ENCODE measurements around the gene SORCS2. TPM values are rescaled to one million over a fixed set of nuclear protein-coding genes. Genes with fewer than 3 reads are reported as not detected.

SORCS2 gene
- total RNA-seq, 8 experiments from 2014 or later: 1.8 to 14.0 (median 5.3) TPM

- in situ Hi-C loops (cut with MboI; ENCODE audit: low pct_unique_long_range_greater_than_20kb in 2 of 9, low sequenced_read_pairs in 9 of 9, unreplicated experiment in 9 of 9): no loop called here
- Histone ChIP-seq H3K4me3 (no peak overlapping the region), H3K4me1 (replicated peaks in 1 of 2) (peaks cover 65 to 69% of the 10 kb centered on the region in 2 donors), H3K27ac (no peak overlapping the region)
- 60 to 90% (median 70%) methylated on average over 2 to 5 of the region's 10 CpGs; no CpG with 5 or more reads in 7 of the 10 experiments for WGBS, 10 experiments
- ATAC-seq (replicated peaks in 6 of 8): no peak
Observed at GRCh38 chr4:7500404-7500803, 308.1 kb downstream of the SORCS2 start.

- in situ Hi-C loops (cut with MboI; ENCODE audit: low pct_unique_long_range_greater_than_20kb in 2 of 9, low sequenced_read_pairs in 9 of 9, unreplicated experiment in 9 of 9): no loop called here
- WGBS, 10 experiments: 55 to 97% (median 80%) methylated on average over 2 to 6 of the region's 11 CpGs; no CpG with 5 or more reads in 3 of the 10 experiments
- Histone ChIP-seq H3K4me1 (replicated peaks in 1 of 2) (peaks cover 59 to 65% of the 10 kb centered on the region in 2 donors), H3K27ac (no peak overlapping the region), H3K4me3 (no peak overlapping the region)
- no peak for ATAC-seq (replicated peaks in 6 of 8)
Observed at GRCh38 chr4:7501314-7501713, 309.0 kb downstream of the SORCS2 start.

GRCh38 chr4:7501873-7502272 is 309.5 kb downstream of the SORCS2 start:
- in situ Hi-C loops (cut with MboI; ENCODE audit: low pct_unique_long_range_greater_than_20kb in 2 of 9, low sequenced_read_pairs in 9 of 9, unreplicated experiment in 9 of 9): no loop called here
- peaks cover 54 to 62% of the 10 kb centered on the region in 2 donors for H3K4me1 ChIP-seq (replicated peaks in 1 of 2)
- no peak overlapping the region for H3K4me3 ChIP-seq
- peak overlapping the region in 1 of 2 donors; percentile 11 for H3K27ac ChIP-seq
- 0 to 72% (median 60%) methylated on average over 1 to 7 of the region's 11 CpGs; no CpG with 5 or more reads in 7 of the 10 experiments for WGBS, 10 experiments
- ATAC-seq (replicated peaks in 6 of 8): peak in 5 of 8 experiments; percentile 33 to 60 (median 57)

- WGBS, 10 experiments: 10 to 60% (median 42%) methylated on average over 1 to 4 of the region's 15 CpGs; no CpG with 5 or more reads in 2 of the 10 experiments
- peak in 5 of 8 experiments; percentile 16 to 71 (median 63) for ATAC-seq (replicated peaks in 6 of 8)
- H3K4me1 ChIP-seq (replicated peaks in 1 of 2): peaks cover 58 to 65% of the 10 kb centered on the region in 2 donors
- in situ Hi-C loops (cut with MboI; ENCODE audit: low pct_unique_long_range_greater_than_20kb in 2 of 9, low sequenced_read_pairs in 9 of 9, unreplicated experiment in 9 of 9): no loop called here
- peak overlapping the region; percentile 76 to 77 for H3K27ac ChIP-seq
- no peak overlapping the region for H3K4me3 ChIP-seq
Observed at GRCh38 chr4:7503559-7504249, 311.4 kb downstream of the SORCS2 start.

- in situ Hi-C loops (cut with MboI; ENCODE audit: low pct_unique_long_range_greater_than_20kb in 2 of 9, low sequenced_read_pairs in 9 of 9, unreplicated experiment in 9 of 9): no loop called here
- H3K27ac ChIP-seq: no peak overlapping the region
- no peak overlapping the region for H3K4me3 ChIP-seq
- WGBS, 10 experiments: 55 to 94% (median 90%) methylated on average over 1 to 6 of the region's 25 CpGs; no CpG with 5 or more reads in 5 of the 10 experiments
- no peak for ATAC-seq (replicated peaks in 6 of 8)
- peaks cover 62 to 73% of the 10 kb centered on the region in 2 donors for H3K4me1 ChIP-seq (replicated peaks in 1 of 2)
Observed at GRCh38 chr4:7505116-7505900, 313.0 kb downstream of the SORCS2 start.

GRCh38 chr4:7506119-7506518 is 313.8 kb downstream of the SORCS2 start:
- Histone ChIP-seq H3K4me3 (no peak overlapping the region), H3K27ac (no peak overlapping the region), H3K4me1 (replicated peaks in 1 of 2) (peaks cover 57 to 73% of the 10 kb centered on the region in 2 donors)
- peak in 2 of 8 experiments; percentile 46 to 79 for ATAC-seq (replicated peaks in 6 of 8)
- 50 to 73% (median 61%) methylated on average over 3 to 7 of the region's 9 CpGs; no CpG with 5 or more reads in 6 of the 10 experiments for WGBS, 10 experiments
- in situ Hi-C loops (cut with MboI; ENCODE audit: low pct_unique_long_range_greater_than_20kb in 2 of 9, low sequenced_read_pairs in 9 of 9, unreplicated experiment in 9 of 9): no loop called here

- ATAC-seq (replicated peaks in 6 of 8): no peak
- H3K4me1 ChIP-seq (replicated peaks in 1 of 2): peaks cover 56 to 73% of the 10 kb centered on the region in 2 donors
- no peak overlapping the region for H3K27ac ChIP-seq
- in situ Hi-C loops (cut with MboI; ENCODE audit: low pct_unique_long_range_greater_than_20kb in 2 of 9, low sequenced_read_pairs in 9 of 9, unreplicated experiment in 9 of 9): no loop called here
- H3K4me3 ChIP-seq: no peak overlapping the region
- WGBS, 10 experiments: 61 to 83% (median 80%) methylated on average over 1 to 3 of the region's 3 CpGs; no CpG with 5 or more reads in 3 of the 10 experiments
Observed at GRCh38 chr4:7506572-7506971, 314.2 kb downstream of the SORCS2 start.

- in situ Hi-C loops (cut with MboI; ENCODE audit: low pct_unique_long_range_greater_than_20kb in 2 of 9, low sequenced_read_pairs in 9 of 9, unreplicated experiment in 9 of 9): no loop called here
- H3K4me1 ChIP-seq (replicated peaks in 1 of 2): peaks cover 51 to 71% of the 10 kb centered on the region in 2 donors
- WGBS, 10 experiments: 60 to 100% (median 89%) methylated on average over 3 to 9 of the region's 11 CpGs; no CpG with 5 or more reads in 3 of the 10 experiments
- ATAC-seq (replicated peaks in 6 of 8): no peak
- no peak overlapping the region for H3K4me3 ChIP-seq
- no peak overlapping the region for H3K27ac ChIP-seq
Observed at GRCh38 chr4:7507381-7507780, 315.0 kb downstream of the SORCS2 start.

GRCh38 chr4:7510066-7510465 is 317.7 kb downstream of the SORCS2 start:
- in situ Hi-C loops (cut with MboI; ENCODE audit: low pct_unique_long_range_greater_than_20kb in 2 of 9, low sequenced_read_pairs in 9 of 9, unreplicated experiment in 9 of 9): no loop called here
- ATAC-seq (replicated peaks in 6 of 8): peak in 1 of 8 experiments; percentile 2
- peaks cover 40 to 62% of the 10 kb centered on the region in 2 donors for H3K4me1 ChIP-seq (replicated peaks in 1 of 2)
- no peak overlapping the region for H3K27ac ChIP-seq
- no peak overlapping the region for H3K4me3 ChIP-seq
- 40 to 100% (median 89%) methylated on average over 1 to 8 of the region's 27 CpGs; no CpG with 5 or more reads in 7 of the 10 experiments for WGBS, 10 experiments

GRCh38 chr4:7510538-7510937 is 318.2 kb downstream of the SORCS2 start:
- Histone ChIP-seq H3K27ac (peak overlapping the region in 1 of 2 donors; percentile 47), H3K4me3 (no peak overlapping the region), H3K4me1 (replicated peaks in 1 of 2) (peaks cover 45 to 67% of the 10 kb centered on the region in 2 donors)
- peak in 3 of 8 experiments; percentile 25 to 58 (median 58) for ATAC-seq (replicated peaks in 6 of 8)
- in situ Hi-C loops (cut with MboI; ENCODE audit: low pct_unique_long_range_greater_than_20kb in 2 of 9, low sequenced_read_pairs in 9 of 9, unreplicated experiment in 9 of 9): no loop called here
- WGBS, 10 experiments: 15 to 84% (median 61%) methylated on average over 3 to 14 of the region's 30 CpGs; no CpG with 5 or more reads in 5 of the 10 experiments

- peak overlapping the region in 1 of 2 donors; percentile 50 for H3K27ac ChIP-seq
- in situ Hi-C loops (cut with MboI; ENCODE audit: low pct_unique_long_range_greater_than_20kb in 2 of 9, low sequenced_read_pairs in 9 of 9, unreplicated experiment in 9 of 9): no loop called here
- H3K4me3 ChIP-seq: no peak overlapping the region
- peaks cover 55 to 70% of the 10 kb centered on the region in 2 donors for H3K4me1 ChIP-seq (replicated peaks in 1 of 2)
- ATAC-seq (replicated peaks in 6 of 8): peak in 5 of 8 experiments; percentile 16 to 34 (median 26)
- WGBS, 10 experiments: 10 to 70% (median 43%) methylated on average over 1 to 3 of the region's 7 CpGs; no CpG with 5 or more reads in 6 of the 10 experiments
Observed at GRCh38 chr4:7511525-7511924, 319.2 kb downstream of the SORCS2 start.

GRCh38 chr4:7512428-7512827 is 320.1 kb downstream of the SORCS2 start:
- in situ Hi-C loops (cut with MboI; ENCODE audit: low pct_unique_long_range_greater_than_20kb in 2 of 9, low sequenced_read_pairs in 9 of 9, unreplicated experiment in 9 of 9): no loop called here
- Histone ChIP-seq H3K4me1 (replicated peaks in 1 of 2) (peaks cover 64 to 78% of the 10 kb centered on the region in 2 donors), H3K4me3 (no peak overlapping the region), H3K27ac (no peak overlapping the region)
- 80% methylated on average over 2 of the region's 5 CpGs; no CpG with 5 or more reads in 9 of the 10 experiments for WGBS, 10 experiments
- no peak for ATAC-seq (replicated peaks in 6 of 8)

- in situ Hi-C loops (cut with MboI; ENCODE audit: low pct_unique_long_range_greater_than_20kb in 2 of 9, low sequenced_read_pairs in 9 of 9, unreplicated experiment in 9 of 9): no loop called here
- H3K4me1 ChIP-seq (replicated peaks in 1 of 2): peaks cover 69 to 82% of the 10 kb centered on the region in 2 donors
- 0 to 100% (median 82%) methylated on average over 1 to 8 of the region's 10 CpGs; no CpG with 5 or more reads in 3 of the 10 experiments for WGBS, 10 experiments
- H3K4me3 ChIP-seq: no peak overlapping the region
- no peak overlapping the region for H3K27ac ChIP-seq
- ATAC-seq (replicated peaks in 6 of 8): no peak
Observed at GRCh38 chr4:7512946-7513345, 320.6 kb downstream of the SORCS2 start.

All from motor neuron (in vitro differentiated cells).